Peyer's patch (tissue), 4 donors: Measurements from ENCODE around the gene S100A7. TPM values are rescaled to one million over a fixed set of nuclear protein-coding genes. Genes with fewer than 3 reads are reported as not detected.
A peak's percentile ranks its signal among the peaks of the same experiment; 100 is the strongest.

ENCODE experiments used
- DNase-seq, 3 donors: peaks; one replicate each; pipeline ENCODE4 v3.0.0-alpha.2; 2017 to 2019
- H3K27ac ChIP-seq, 4 donors: fragments of 200-600 bp; sonication (generic); one replicate each; pipeline ENCODE4 v1.5.1; 2016 to 2019
- H3K27me3 ChIP-seq, 2 donors: fragments of 200-600 bp; sonication (generic); one replicate each; pipeline ENCODE4 v1.5.1; 2019
- H3K36me3 ChIP-seq, 3 donors: fragments of 200-600 bp; sonication (generic); one replicate each; pipeline ENCODE4 v1.5.1; 2016 to 2019
- H3K4me1 ChIP-seq, 4 donors: fragments of 200-600 bp; sonication (generic); one replicate each; pipeline ENCODE4 v1.5.1; 2016 to 2019
- H3K4me3 ChIP-seq, 4 donors: fragments of 200-600 bp; sonication (generic); 1 replicate in 3 of 4; 2 replicates in 1 of 4; pipeline ENCODE4 v1.5.1; 2016 to 2019; ENCODE audit warnings: mild to moderate bottlenecking in 1 of 4
- H3K9me3 ChIP-seq, 4 donors: fragments of 200-600 bp; sonication (generic); one replicate each; pipeline ENCODE4 v1.5.1; 2016 to 2019; ENCODE audit warnings: mild to moderate bottlenecking in 1 of 4
- CTCF ChIP-seq, 6 experiments: fragments of 450-650 bp in 4 of 6; fragments of 200-600 bp in 2 of 6; sonication (generic) in 1 of 6; IDR thresholded peaks; one replicate each; pipeline ENCODE4 v1.5.1; 2017 to 2019; ENCODE audit warnings: antibody characterized with exemption in 6 of 6, mild to moderate bottlenecking in 3 of 6, moderate library complexity in 1 of 6
- POLR2A ChIP-seq, 2 donors: fragments of 450-650 bp; IDR thresholded peaks; one replicate each; pipeline ENCODE4 v1.5.1; 2017; ENCODE audit warnings: antibody characterized with exemption in 2 of 2, mild to moderate bottlenecking in 2 of 2, moderate library complexity in 2 of 2
- total RNA-seq, 4 donors: library from RNA; depleted of rRNA; stranded (reverse); fragments of >200 nt; gene quantifications; one replicate each; pipeline ENCODE4 v1.1.0, GENCODE V29; 2016

S100A7 gene
- total RNA-seq, 4 donors from 2014 or later: not detected

DNA sequence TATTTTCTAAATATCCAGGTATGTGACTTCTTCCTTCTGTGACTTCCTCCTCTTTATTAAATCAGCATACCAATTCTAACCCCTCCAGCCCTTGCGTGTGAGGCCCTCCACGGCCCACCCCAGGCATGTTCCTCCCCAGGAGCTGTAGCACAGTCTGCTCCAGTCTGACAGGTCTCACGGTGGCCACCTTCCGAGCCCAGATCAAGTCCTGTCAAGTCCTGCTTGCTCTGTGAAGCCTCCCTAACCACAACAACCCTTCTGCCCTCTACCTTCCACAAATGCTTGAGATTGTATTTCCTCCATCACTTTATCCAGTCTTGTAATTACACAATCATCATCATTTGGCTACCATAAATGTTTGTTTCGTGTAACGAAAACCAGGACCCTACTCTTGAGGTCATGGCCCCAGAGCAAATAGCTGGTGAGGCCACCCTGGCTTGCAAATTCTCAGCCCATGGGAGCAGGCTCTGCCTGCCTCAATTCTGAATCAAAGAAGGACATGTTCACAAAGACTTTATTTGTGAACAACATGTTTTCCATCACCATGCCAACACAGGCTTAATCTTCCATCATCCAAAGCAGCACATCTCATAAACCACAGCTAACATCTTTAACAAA, 33.0 kb upstream of the S100A7 start:
- no peak for TF ChIP-seq POLR2A (IDR thresholded peaks at IDR 0.05)
- TF ChIP-seq CTCF (IDR thresholded peaks at IDR 0.05): no peak
- Histone ChIP-seq H3K27me3 (no peaks in the 10 kb centered on the region), H3K4me3 (no peak overlapping the region), H3K9me3 (no peaks in the 10 kb centered on the region), H3K4me1 (no peaks in the 10 kb centered on the region), H3K27ac (peak overlapping the region in 2 of 4 donors; percentile 39 to 41), H3K36me3 (no peaks in the 10 kb centered on the region)
- no peak for DNase-seq

DNA sequence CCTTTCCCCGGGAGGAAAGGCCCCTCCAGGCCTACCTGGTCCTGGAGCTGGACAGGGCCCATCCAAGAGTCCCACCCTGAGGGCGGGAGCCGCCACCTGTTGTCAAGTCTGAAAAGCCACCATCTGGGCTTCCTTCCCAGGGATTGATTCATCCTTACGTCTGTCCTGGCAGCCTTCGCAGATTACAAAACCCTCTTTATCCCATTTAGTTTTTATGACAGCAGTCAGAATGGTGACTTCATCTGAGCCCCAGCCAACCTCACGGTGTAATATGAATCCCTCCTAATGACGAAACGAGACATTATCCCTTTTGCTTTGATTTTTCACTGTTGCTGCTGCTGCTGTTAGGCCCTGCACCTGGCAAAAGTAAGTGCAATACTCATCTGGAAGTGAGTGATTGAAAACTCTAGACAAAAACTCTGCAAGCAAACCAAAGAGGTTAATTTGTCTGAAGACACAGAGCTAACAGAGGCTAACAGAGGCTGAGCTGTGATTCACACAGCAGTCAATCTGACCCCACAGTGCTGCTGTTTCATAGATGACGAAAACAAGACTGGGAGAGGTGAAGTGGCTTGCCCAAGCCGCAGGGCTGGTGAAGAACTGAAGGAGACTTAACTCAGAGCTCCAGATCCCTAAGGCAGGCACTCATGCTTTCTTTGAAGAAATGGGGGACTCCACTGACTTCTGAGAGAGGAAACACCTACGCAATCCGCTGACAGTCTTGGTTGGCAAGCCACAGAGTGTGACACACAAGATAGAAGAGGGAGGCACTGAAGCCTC, 30.0 kb upstream of the S100A7 start:
- Histone ChIP-seq H3K4me1 (no peaks in the 10 kb centered on the region), H3K27ac (peak overlapping the region in 3 of 4 donors; percentile 53 to 77 (median 53))
- peak in 2 of 3 donors; percentile 23 to 78 for DNase-seq

GRCh38 chr1:153488731-153489130, 28.3 kb upstream of the S100A7 start:
- no peak for DNase-seq
- Histone ChIP-seq H3K27ac (no peak overlapping the region), H3K4me3 (no peak overlapping the region), H3K9me3 (no peaks in the 10 kb centered on the region), H3K27me3 (no peaks in the 10 kb centered on the region), H3K36me3 (no peaks in the 10 kb centered on the region), H3K4me1 (no peaks in the 10 kb centered on the region)
- no peak for TF ChIP-seq POLR2A (IDR thresholded peaks at IDR 0.05)

More for the DNA sequence above, 30.0 kb upstream of the S100A7 start:
- no peak overlapping the region for H3K4me3 ChIP-seq
- H3K9me3 ChIP-seq: no peaks in the 10 kb centered on the region
- no peaks in the 10 kb centered on the region for H3K36me3 ChIP-seq
- TF ChIP-seq CTCF (IDR thresholded peaks at IDR 0.05): no peak
- no peaks in the 10 kb centered on the region for H3K27me3 ChIP-seq

DNA sequence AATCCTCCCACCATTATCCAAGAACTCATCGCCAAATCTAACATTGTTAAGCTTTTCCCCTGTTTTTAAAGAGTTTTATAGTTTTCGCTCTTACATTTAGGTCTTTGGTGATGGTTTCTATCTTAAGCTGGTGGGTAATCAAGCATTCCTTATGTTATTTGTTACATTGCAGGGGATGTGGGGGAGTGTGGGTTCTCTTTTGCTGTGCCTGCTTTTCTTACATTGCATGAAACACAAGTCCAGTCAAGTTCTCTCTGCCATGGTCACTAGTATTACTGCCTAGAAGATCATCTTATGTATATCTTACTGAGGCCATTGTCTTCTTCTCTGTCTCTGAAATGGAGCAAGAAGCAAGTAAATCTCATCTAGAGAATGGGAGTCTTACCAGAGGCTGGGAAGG, 27.3 kb upstream of the S100A7 start:
- Histone ChIP-seq H3K9me3 (no peaks in the 10 kb centered on the region), H3K4me1 (no peaks in the 10 kb centered on the region), H3K36me3 (no peaks in the 10 kb centered on the region), H3K27me3 (no peaks in the 10 kb centered on the region), H3K4me3 (no peak overlapping the region), H3K27ac (no peak overlapping the region)
- TF ChIP-seq POLR2A (IDR thresholded peaks at IDR 0.05) (no peak), CTCF (IDR thresholded peaks at IDR 0.05) (no peak)
- DNase-seq: no peak

- H3K27me3 ChIP-seq: no peaks in the 10 kb centered on the region
- no peaks in the 10 kb centered on the region for H3K9me3 ChIP-seq
- no peaks in the 10 kb centered on the region for H3K4me1 ChIP-seq
- H3K27ac ChIP-seq: no peak overlapping the region
- TF ChIP-seq CTCF (IDR thresholded peaks at IDR 0.05) (no peak), POLR2A (IDR thresholded peaks at IDR 0.05) (no peak)
- no peak for DNase-seq
- H3K36me3 ChIP-seq: no peaks in the 10 kb centered on the region
- no peak overlapping the region for H3K4me3 ChIP-seq
Observed at GRCh38 chr1:153485863-153486262, 25.4 kb upstream of the S100A7 start.

- DNase-seq: no peak
- Histone ChIP-seq H3K27me3 (no peaks in the 10 kb centered on the region), H3K4me3 (no peak overlapping the region), H3K4me1 (no peaks in the 10 kb centered on the region), H3K9me3 (no peaks in the 10 kb centered on the region), H3K27ac (no peak overlapping the region), H3K36me3 (no peaks in the 10 kb centered on the region)
- no peak for TF ChIP-seq CTCF (IDR thresholded peaks at IDR 0.05)
- no peak for TF ChIP-seq POLR2A (IDR thresholded peaks at IDR 0.05)
Observed at GRCh38 chr1:153483776-153484175, 23.3 kb upstream of the S100A7 start.
